ENCODE results near the gene SERTM2.

Gene SERTM2

GRCh38 chrX:111561851-111562250, 50.4 kb downstream of the SERTM2 start:
- DNase-seq: no peak

- DNase-seq: no peak
Measured at GRCh38 chrX:111567542-111568255, 56.3 kb downstream of the SERTM2 start.

GRCh38 chrX:111568354-111568753, 56.9 kb downstream of the SERTM2 start:
- peak in 1 of 2 experiments; percentile 4 for DNase-seq

- DNase-seq: no peak
Measured at GRCh38 chrX:111568817-111569216, 57.4 kb downstream of the SERTM2 start.

Data from SHP77 (cell line).